Vagina (tissue), 2 donors: ENCODE data around the gene HTRA1. TPM values are rescaled to one million over a fixed set of nuclear protein-coding genes. Genes with fewer than 3 reads are reported as not detected.

ENCODE experiments used
- DNase-seq, 2 donors: peaks; one replicate each; pipeline ENCODE4 v3.0.0-alpha.2; 2017; ENCODE audit errors: extremely low spot score in 2 of 2
- H3K27ac ChIP-seq: fragments of 200-600 bp; sonication (generic); one replicate; pipeline ENCODE4 v1.5.1; 2019
- H3K27me3 ChIP-seq: fragments of 200-600 bp; sonication (generic); one replicate; pipeline ENCODE4 v1.5.1; 2019
- H3K36me3 ChIP-seq, 2 donors: fragments of 200-600 bp; sonication (generic); one replicate each; pipeline ENCODE4 v1.5.1; 2017 to 2019
- H3K4me1 ChIP-seq: fragments of 200-600 bp; sonication (generic); one replicate; pipeline ENCODE4 v1.5.1; 2019
- H3K4me3 ChIP-seq, 2 donors: fragments of 200-600 bp; sonication (generic); 1 replicate in 1 of 2; 2 replicates in 1 of 2; pipeline ENCODE4 v1.5.1; 2016 to 2019
- H3K9me3 ChIP-seq: fragments of 200-600 bp; sonication (generic); one replicate; pipeline ENCODE4 v1.5.1; 2019
- POLR2A ChIP-seq, 2 donors: fragments of 450-650 bp; IDR thresholded peaks; one replicate each; pipeline ENCODE4 v1.6.1; 2017; ENCODE audit warnings: antibody characterized with exemption in 2 of 2, mild to moderate bottlenecking in 2 of 2, moderate library complexity in 2 of 2
- POLR2AphosphoS5 ChIP-seq, 2 donors: sonication (generic); formaldehyde crosslinking; IDR thresholded peaks; one replicate each; pipeline ENCODE4 v1.9.0; 2017; ENCODE audit warnings: antibody characterized with exemption in 2 of 2, mild to moderate bottlenecking in 2 of 2, low read depth in 1 of 2; ENCODE audit not compliant: insufficient read depth in 1 of 2
- intact Hi-C: fragments of 100-400 bp; cut with DNase I; formaldehyde crosslinking; loops from one replicate; pipeline ENCODE4 v1.15.1; 2023
- total RNA-seq: library from RNA; depleted of rRNA; stranded (reverse); fragments of >200 nt; gene quantifications from one replicate; pipeline ENCODE4 v1.2.3, GENCODE V29; 2016
- TF ChIP-seq, protein P1 (sequence below), 3 experiments: fragments of 450-650 bp in 2 of 3; fragments of 200-600 bp in 1 of 3; sonication (generic) in 1 of 3; IDR thresholded peaks; one replicate each; pipeline ENCODE4 v1.5.1; 2017 to 2019; ENCODE audit warnings: antibody characterized with exemption in 3 of 3, mild to moderate bottlenecking in 2 of 3, moderate library complexity in 2 of 3

HTRA1 gene
- total RNA-seq, 1 donor from 2014 or later: 116 TPM

DNA sequence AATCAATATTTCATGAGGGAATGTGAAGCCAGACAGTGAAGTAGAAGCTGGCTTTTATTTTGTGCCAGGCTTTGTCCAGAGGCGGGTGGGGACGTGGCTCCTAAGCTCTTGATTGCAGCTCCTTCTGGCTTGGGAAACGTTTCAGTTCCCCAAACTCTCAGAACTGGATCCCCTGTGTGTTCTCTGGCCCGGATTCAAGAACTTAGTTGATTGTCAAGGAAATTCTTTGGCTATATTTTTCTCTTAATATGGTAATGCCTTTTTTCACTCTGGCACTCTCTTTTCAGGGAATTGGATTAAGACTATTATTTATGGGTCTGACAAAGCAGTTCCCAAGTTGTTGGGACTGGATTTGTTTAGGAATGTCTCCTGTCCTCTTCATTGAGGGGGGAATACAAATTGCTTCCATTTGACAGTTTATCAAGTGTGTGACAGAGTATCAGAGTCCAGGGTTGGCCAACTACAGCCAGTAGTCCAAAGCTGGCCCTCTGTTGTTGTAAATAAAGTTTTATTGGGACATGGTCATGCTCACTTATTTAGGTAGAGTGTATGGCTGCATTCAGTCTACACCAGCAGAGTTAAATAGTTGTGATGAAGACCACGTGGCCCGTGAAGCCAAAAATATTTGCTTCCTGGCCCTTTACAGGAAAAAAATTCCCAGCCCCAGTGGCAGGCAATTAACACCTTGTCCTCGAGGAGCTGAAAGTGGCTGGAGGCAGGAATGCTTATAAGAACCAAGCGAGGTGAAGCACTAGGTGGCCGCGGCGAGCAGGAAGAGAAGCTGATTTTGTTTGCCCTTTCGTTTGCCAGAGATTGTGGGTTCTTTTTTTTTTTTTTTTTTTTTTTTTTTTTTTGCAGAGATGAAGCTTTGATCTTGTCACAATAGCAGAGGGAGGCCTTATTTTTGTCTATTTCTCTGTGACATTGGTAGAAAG is 34.3 kb downstream of the HTRA1 start:
- DNase-seq: no peak
- no peaks in the 10 kb centered on the region for H3K27me3 ChIP-seq
- no peak for TF ChIP-seq POLR2AphosphoS5 (IDR thresholded peaks at IDR 0.05; ENCODE audit: insufficient read depth in 1 of 2, low read depth in 1 of 2)
- no peak for TF ChIP-seq POLR2A (IDR thresholded peaks at IDR 0.05)
- TF ChIP-seq, protein P1, sequence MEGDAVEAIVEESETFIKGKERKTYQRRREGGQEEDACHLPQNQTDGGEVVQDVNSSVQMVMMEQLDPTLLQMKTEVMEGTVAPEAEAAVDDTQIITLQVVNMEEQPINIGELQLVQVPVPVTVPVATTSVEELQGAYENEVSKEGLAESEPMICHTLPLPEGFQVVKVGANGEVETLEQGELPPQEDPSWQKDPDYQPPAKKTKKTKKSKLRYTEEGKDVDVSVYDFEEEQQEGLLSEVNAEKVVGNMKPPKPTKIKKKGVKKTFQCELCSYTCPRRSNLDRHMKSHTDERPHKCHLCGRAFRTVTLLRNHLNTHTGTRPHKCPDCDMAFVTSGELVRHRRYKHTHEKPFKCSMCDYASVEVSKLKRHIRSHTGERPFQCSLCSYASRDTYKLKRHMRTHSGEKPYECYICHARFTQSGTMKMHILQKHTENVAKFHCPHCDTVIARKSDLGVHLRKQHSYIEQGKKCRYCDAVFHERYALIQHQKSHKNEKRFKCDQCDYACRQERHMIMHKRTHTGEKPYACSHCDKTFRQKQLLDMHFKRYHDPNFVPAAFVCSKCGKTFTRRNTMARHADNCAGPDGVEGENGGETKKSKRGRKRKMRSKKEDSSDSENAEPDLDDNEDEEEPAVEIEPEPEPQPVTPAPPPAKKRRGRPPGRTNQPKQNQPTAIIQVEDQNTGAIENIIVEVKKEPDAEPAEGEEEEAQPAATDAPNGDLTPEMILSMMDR (IDR thresholded peaks at IDR 0.05): no peak
- peaks cover 0 to 2% of the 10 kb centered on the region in 2 donors for H3K36me3 ChIP-seq
- peak overlapping the region; percentile 81 for H3K27ac ChIP-seq
- H3K4me1 ChIP-seq: peaks cover 77% of the 10 kb centered on the region
- H3K4me3 ChIP-seq: no peak overlapping the region
- H3K9me3 ChIP-seq: no peaks in the 10 kb centered on the region
- intact Hi-C loops: loop anchor here (5.0 to 10.0 kb wide), 2 partner anchors 33 to 121 kb away; partner anchors contain the start of genes HTRA1 and PLEKHA1

- no peak for DNase-seq
- H3K36me3 ChIP-seq: peaks cover 0 to 2% of the 10 kb centered on the region in 2 donors
- TF ChIP-seq POLR2A (IDR thresholded peaks at IDR 0.05) (no peak), POLR2AphosphoS5 (IDR thresholded peaks at IDR 0.05; ENCODE audit: insufficient read depth in 1 of 2, low read depth in 1 of 2) (no peak)
- TF ChIP-seq, protein P1 (IDR thresholded peaks at IDR 0.05): no peak
- peaks cover 62% of the 10 kb centered on the region for H3K4me1 ChIP-seq
- no peaks in the 10 kb centered on the region for H3K27me3 ChIP-seq
- no peak overlapping the region for H3K4me3 ChIP-seq
- intact Hi-C loops: loop anchor here (5.0 to 10.0 kb wide), 2 partner anchors 35 to 122 kb away; partner anchors contain the start of genes HTRA1 and PLEKHA1
- H3K27ac ChIP-seq: no peak overlapping the region
- H3K9me3 ChIP-seq: no peaks in the 10 kb centered on the region
These were observed 35.9 kb downstream of the HTRA1 start for GRCh38 chr10:122497241-122497640.

DNA sequence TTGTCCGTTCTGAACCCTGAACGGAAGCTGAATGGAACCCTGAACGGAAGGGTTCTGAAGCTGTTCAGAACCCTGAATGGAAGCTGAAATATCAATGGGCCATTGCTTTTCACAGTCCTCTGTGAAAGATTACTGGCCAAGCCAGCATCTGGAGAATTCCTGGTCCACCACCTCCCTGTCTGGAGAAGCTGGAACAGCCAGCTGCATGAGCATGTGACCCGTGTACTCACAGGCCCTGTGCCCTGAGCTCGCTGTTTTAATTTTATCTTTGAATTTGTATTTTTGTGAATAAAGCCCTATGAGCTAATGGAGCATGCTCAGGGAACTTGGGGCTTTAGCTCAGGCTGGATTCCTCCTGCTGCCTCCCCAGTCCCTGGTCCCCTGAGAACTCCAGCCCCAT is 37.2 kb downstream of the HTRA1 start:
- no peaks in the 10 kb centered on the region for H3K9me3 ChIP-seq
- peak overlapping the region; percentile 82 for H3K27ac ChIP-seq
- H3K27me3 ChIP-seq: no peaks in the 10 kb centered on the region
- TF ChIP-seq, protein P1 (IDR thresholded peaks at IDR 0.05): no peak
- TF ChIP-seq POLR2A (IDR thresholded peaks at IDR 0.05): no peak
- no peak for TF ChIP-seq POLR2AphosphoS5 (IDR thresholded peaks at IDR 0.05; ENCODE audit: insufficient read depth in 1 of 2, low read depth in 1 of 2)
- intact Hi-C loops: loop anchor here (5.0 to 10.0 kb wide), 2 partner anchors 36 to 124 kb away; partner anchors contain the start of genes HTRA1 and PLEKHA1
- H3K36me3 ChIP-seq: peaks cover 0 to 2% of the 10 kb centered on the region in 2 donors
- H3K4me3 ChIP-seq: no peak overlapping the region
- DNase-seq: no peak
- peaks cover 49% of the 10 kb centered on the region for H3K4me1 ChIP-seq

- peaks cover 47% of the 10 kb centered on the region for H3K4me1 ChIP-seq
- H3K27ac ChIP-seq: peak overlapping the region; percentile 82
- intact Hi-C loops: loop anchor here (5.0 to 10.0 kb wide), 2 partner anchors 37 to 124 kb away; partner anchors contain the start of genes HTRA1 and PLEKHA1
These were observed 37.7 kb downstream of the HTRA1 start for GRCh38 chr10:122499012-122499411.

More at GRCh38 chr10:122499012-122499411, 37.7 kb downstream of the HTRA1 start:
- Histone ChIP-seq H3K36me3 (peaks cover 0 to 2% of the 10 kb centered on the region in 2 donors), H3K4me3 (no peak overlapping the region), H3K9me3 (no peaks in the 10 kb centered on the region), H3K27me3 (no peaks in the 10 kb centered on the region)
- DNase-seq: no peak
- TF ChIP-seq, protein P1 (IDR thresholded peaks at IDR 0.05): no peak
- no peak for TF ChIP-seq POLR2AphosphoS5 (IDR thresholded peaks at IDR 0.05; ENCODE audit: insufficient read depth in 1 of 2, low read depth in 1 of 2)
- TF ChIP-seq POLR2A (IDR thresholded peaks at IDR 0.05): no peak
